Neural cell (in vitro differentiated cells): Measurements from ENCODE around the gene SRSF8.

ENCODE experiments used
- EZH2 ChIP-seq: fragments of 200-600, 300-800 bp; shearing (Covaris generic), sonication (generic); IDR thresholded peaks from 2 replicates; pipeline ENCODE4 v1.6.1; 2014; ENCODE audit warnings: antibody characterized with exemption, low read length, borderline replicate concordance, mild to moderate bottlenecking; ENCODE audit not compliant: insufficient read depth, poor library complexity, severe bottlenecking
- TF ChIP-seq, protein P1 (sequence below): fragments of 450-650 bp; IDR thresholded peaks from 2 replicates; pipeline ENCODE4 v1.5.1; 2014; ENCODE audit warnings: antibody characterized with exemption, mild to moderate bottlenecking, moderate library complexity; ENCODE audit not compliant: poor library complexity, severe bottlenecking
- TF ChIP-seq, protein P2 (sequence below): IDR thresholded peaks from 2 replicates; pipeline ENCODE4 v1.6.1; 2012; ENCODE audit warnings: borderline replicate concordance

DNA sequence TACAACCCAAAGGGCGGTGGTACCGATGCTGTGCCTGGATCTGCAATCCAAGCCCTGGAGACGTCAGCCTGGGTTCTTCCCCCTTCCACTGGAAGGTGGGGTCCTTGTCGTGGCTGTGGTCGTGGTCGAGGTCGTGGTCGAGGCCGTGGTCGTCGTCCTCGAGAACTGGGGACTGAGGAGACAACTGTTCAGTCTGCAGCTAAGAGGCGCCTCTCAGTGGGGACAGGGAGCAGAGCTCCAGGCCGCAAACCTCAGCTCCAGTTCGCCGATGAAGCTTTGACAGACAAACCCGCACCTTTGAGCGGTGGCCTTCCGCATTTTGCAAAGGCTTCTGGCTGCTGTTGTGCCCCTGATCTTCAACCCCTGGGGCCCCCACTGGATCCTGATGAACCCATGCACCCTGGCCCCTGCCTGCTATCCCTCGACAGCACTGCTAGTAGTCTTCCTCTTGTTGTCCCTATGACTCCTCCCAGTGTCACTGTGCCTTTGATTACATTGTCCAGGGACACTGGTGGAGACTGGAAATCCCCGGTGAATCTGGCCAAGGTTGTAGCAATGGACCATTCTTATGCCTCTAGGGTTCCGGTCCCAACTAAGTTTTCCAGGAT is 16.0 kb upstream of the SRSF8 start:
- TF ChIP-seq, protein P1, sequence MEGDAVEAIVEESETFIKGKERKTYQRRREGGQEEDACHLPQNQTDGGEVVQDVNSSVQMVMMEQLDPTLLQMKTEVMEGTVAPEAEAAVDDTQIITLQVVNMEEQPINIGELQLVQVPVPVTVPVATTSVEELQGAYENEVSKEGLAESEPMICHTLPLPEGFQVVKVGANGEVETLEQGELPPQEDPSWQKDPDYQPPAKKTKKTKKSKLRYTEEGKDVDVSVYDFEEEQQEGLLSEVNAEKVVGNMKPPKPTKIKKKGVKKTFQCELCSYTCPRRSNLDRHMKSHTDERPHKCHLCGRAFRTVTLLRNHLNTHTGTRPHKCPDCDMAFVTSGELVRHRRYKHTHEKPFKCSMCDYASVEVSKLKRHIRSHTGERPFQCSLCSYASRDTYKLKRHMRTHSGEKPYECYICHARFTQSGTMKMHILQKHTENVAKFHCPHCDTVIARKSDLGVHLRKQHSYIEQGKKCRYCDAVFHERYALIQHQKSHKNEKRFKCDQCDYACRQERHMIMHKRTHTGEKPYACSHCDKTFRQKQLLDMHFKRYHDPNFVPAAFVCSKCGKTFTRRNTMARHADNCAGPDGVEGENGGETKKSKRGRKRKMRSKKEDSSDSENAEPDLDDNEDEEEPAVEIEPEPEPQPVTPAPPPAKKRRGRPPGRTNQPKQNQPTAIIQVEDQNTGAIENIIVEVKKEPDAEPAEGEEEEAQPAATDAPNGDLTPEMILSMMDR = no peak
- TF ChIP-seq EZH2 = no peak
- TF ChIP-seq, protein P2, sequence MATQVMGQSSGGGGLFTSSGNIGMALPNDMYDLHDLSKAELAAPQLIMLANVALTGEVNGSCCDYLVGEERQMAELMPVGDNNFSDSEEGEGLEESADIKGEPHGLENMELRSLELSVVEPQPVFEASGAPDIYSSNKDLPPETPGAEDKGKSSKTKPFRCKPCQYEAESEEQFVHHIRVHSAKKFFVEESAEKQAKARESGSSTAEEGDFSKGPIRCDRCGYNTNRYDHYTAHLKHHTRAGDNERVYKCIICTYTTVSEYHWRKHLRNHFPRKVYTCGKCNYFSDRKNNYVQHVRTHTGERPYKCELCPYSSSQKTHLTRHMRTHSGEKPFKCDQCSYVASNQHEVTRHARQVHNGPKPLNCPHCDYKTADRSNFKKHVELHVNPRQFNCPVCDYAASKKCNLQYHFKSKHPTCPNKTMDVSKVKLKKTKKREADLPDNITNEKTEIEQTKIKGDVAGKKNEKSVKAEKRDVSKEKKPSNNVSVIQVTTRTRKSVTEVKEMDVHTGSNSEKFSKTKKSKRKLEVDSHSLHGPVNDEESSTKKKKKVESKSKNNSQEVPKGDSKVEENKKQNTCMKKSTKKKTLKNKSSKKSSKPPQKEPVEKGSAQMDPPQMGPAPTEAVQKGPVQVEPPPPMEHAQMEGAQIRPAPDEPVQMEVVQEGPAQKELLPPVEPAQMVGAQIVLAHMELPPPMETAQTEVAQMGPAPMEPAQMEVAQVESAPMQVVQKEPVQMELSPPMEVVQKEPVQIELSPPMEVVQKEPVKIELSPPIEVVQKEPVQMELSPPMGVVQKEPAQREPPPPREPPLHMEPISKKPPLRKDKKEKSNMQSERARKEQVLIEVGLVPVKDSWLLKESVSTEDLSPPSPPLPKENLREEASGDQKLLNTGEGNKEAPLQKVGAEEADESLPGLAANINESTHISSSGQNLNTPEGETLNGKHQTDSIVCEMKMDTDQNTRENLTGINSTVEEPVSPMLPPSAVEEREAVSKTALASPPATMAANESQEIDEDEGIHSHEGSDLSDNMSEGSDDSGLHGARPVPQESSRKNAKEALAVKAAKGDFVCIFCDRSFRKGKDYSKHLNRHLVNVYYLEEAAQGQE = no peak
